Activated naive CD4-positive, alpha-beta T cell (primary cell): Measurements from ENCODE around the gene ACR.

Experiments used
- DNase-seq, 4 experiments: peaks; one replicate each; lab custom pipeline; 2025; lab: John Stamatoyannopoulos, UW

The ACR gene

GRCh38 chr22:50737728-50738648 lies at the start of gene ACR:
ACR (plus strand) TSS chr22:50738204; CDS start chr22:50738236, 32 bp downstream.
- no peak for DNase-seq

DNA sequence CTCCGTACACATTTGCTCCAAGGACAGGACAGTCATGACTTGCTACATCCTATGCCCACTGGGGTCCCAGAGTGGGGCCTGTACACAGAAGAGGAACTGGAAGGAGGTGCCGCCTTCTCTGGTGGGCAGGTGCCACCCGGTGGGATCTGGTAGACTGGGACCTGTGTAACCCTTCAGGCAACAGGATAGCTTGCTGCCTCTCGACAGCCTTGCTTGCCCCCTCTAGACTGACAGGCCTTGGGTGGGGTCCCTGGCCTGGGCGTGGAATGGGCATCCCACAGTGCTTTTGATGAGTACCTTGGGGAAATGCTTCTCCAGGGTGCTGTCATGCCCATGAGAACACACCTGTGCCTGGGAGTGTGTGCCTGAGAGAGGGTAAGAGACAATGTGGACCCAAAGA lies 49.6 kb upstream of the ACR start:
- no peak for DNase-seq

DNA sequence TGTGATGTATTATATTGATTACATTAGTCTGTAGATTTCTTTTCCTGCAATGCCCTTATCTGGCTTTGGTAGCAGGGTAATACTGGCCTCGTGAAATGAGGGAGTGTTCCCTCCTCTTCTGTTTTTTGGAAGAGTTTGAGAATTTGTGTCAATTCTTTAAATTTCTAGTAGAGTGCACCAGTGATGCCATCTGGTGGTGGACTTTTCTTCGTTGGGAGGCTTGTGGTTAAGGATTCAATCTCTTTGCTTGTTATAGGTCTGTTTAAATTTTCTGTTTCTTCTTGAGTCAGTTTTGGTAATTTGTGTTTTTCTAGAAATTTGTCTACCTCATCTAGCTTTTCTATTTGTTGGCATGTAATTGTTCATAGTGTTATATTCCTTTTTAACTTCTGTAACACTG lies 46.5 kb upstream of the ACR start:
- DNase-seq: no peak

GRCh38 chr22:50693462-50693861 lies 44.5 kb upstream of the ACR start:
- DNase-seq: no peak

DNA sequence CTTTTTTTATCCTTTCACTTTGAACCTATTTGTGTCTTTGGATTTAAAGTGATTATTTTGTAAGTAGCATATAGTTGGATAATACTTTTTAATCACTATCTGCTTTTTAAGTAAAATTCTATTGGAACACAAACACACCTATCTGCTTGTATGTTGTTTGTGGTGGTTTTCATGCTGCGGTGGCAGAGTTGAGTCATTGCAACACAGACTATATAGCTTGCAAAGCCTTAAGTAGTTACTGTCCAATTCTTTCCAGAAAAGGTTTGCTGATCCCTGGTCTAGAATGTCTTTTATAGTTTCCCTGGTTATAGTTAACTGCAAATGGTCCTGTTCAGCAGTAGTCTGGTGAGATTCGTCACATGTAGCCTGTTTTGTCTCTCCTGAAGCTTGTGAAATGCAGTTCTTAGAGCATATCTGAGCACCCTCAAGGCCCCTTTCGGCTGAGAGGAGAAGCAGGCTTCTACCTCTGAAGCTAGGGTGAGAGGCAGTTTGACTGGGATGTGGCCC lies 43.9 kb upstream of the ACR start:
- no peak for DNase-seq

- no peak for DNase-seq
These were observed 43.1 kb upstream of the ACR start for GRCh38 chr22:50694766-50695420.

DNA sequence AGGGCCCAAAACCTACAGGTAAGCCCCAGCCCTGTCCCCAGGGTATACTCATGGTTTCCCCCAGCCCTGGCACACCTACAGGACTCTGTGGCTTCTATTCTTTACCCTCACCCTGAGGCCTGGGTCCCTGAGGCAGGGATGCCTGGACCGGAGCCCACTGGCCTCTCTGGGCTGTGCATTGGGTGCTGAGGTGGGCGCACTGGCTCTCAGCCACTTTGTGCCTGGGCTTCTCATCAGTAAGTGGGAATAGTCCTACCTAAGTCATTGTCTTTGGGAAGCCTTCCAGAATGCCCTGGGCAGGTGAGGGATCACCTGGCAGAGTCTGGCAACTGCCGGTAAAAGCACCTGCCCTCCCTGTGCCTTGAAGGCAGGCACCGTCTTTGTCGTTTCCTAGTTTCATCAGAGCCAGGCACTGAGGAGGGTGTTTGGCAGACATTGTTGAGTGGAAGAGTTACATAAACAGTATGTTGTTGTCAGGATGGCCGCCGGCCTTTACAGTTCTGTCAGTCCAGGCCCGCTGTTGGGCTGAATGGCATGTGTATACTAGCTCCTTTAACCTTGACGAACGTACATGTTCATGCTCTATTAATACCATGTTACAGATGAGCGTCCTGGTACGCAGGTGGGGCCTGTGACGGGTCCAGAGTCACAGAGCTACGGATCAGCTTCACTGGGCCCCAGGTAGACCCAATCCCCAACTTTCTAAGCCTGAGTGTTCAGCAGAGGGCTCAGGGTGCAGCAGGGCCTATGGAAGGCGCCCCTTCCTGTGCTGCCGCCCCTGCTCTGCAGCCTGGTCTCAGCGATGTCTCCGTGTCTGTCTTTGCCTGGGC lies 42.4 kb upstream of the ACR start:
- no peak for DNase-seq

DNA sequence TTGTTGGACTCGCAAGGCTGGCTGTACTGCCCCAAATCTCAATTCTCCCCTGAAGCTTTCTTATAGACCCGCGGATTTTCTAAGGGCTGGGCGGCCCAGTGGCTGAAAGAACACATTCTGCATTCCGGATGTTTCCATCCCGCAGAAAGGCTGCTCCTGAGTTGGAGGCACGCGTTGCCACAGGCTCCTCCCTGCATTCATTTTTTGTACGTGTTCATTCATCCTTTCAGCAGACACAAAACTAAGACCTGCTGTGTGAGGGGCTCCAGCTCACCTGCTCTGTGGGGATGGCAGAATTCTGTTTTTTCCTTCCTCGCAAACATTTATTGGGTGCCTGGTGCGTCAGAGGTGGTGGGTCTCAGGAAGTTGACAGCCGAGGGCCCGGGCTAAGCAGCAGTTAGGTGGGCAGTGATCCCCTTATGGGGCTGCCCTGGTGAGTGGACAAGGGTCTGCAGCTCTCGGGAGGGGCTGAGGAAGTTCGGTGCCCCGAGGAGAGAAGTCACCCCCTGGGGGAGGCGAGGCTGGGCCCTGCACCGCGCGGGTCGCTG lies 41.7 kb upstream of the ACR start:
- no peak for DNase-seq

- no peak for DNase-seq
These were observed 41.0 kb upstream of the ACR start for GRCh38 chr22:50696799-50697561.

- no peak for DNase-seq
These were observed 40.1 kb upstream of the ACR start for GRCh38 chr22:50697667-50698506.

DNA sequence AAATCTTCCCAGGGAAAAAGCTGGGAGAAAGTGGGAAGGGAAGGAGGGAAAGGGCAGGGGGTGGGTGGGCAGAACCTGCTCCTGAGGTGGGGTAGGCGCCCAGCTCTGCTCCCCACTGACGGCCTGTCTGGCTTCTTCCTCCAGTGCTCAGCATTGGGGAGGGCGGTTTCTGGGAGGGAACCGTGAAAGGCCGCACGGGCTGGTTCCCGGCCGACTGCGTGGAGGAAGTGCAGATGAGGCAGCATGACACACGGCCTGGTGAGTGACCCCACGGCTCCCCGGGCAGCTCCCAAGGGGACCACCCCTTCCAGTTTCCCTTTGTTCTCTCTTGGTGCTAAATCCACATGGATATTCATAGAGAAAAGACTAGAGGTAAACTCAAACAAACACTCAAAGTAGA lies 39.5 kb upstream of the ACR start:
- DNase-seq: no peak

- DNase-seq: no peak
These were observed 38.8 kb upstream of the ACR start for GRCh38 chr22:50699001-50699755.

- DNase-seq: no peak
These were observed 38.1 kb upstream of the ACR start for GRCh38 chr22:50699756-50700386.

DNA sequence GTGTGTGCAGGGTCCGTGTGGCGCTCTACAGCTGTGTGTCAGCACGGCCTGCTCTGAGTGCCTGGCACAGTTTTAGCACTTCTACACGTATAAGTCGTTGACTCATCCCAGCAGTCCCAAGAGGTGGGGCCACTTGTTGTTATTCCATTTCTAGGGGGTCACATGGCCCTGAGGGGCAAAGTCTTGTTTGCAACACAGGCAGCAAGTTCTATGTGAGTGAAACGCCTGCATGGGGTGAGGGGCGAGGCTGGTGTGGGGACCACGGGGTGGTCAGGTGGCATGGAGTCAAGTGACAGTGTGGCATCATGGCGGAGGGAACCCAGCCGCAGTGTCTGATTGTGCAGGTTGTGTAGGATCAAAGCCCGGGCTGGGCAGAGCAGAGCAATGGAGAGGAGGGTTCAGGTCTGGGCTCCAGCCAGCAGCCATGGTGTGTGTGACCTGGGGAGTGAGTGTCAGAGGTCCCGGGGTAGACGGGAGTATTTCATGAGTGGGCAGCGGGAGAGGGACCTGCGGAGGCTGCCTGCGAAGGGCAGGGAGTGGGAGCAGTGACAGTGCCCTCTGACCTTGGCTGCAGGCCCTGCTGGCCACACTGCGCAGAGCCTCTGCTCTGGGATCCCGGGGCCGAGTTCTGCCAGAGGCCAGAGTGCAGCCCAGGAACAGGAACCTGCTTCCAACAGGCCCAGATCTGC lies 37.5 kb upstream of the ACR start:
- DNase-seq: no peak

- no peak for DNase-seq
These were observed 37.0 kb upstream of the ACR start for GRCh38 chr22:50701076-50701419.

DNA sequence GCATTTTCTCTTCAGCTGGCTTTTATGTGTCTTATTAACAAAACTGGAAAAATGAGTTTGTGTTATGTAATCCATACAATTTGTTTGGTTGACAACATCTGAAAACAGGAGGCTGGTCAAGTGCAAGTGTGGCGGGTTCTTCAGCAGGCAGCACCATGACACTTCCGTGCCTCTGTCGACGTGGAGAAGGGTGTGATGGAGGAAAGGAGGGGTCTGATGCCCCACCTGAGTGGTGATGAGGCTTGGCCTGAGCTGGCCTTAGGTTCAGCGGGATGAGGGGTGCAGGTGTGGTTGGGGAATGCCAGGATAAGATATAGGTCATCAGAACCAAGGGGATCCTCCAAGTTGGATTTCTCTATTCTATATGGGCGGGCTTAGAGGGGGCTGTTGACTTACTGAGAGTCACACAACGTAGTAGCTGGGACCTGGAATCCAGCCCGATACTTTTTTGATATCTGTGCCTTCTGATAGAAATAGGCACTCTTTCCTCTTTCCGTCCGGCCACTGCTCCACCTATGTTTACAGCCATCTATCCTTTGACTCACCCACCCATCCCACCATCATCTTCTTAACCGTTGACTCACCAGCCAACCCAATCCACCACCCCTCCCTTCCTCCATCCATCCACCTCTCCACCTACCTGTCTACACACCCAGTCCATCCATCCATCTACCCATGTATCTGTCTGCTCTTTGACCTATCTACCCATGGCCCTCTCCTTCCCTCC lies 36.4 kb upstream of the ACR start:
- no peak for DNase-seq

DNA sequence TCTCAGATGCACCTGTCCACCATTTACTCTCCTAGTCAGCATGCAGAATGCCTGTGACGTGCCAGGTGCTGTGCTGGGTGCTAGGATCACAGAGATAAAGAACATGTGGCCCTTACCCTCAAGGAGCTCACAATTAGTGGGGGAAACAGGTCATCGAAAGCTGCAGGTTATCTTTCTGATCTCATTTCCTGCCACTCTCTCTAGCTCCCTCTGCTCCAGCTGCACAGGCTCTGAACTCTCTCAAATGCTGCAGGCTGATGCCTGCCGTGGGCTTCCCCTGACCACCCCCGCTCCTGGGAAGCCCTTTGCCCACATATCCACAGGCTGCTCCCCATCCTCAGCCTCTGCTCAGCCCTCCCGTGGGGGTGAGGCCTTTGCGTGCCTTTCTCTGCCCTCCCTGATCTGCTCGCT lies 35.7 kb upstream of the ACR start:
- no peak for DNase-seq
